GM18517 (cell line): Measurements from ENCODE around the gene KCNAB1.
"Not testable (repeated sequence)": the region's sequence is repeated elsewhere in the genome, so short reads cannot be mapped to it uniquely, and the experiment has no call there.

Experiments
- ATAC-seq: cut with Tn5 transposase; IDR thresholded peaks from one replicate; pipeline ENCODE4 v1.9.1; 2021; ENCODE audit warnings: mild to moderate bottlenecking, moderate library complexity; ENCODE audit not compliant: unreplicated experiment

Gene KCNAB1

DNA sequence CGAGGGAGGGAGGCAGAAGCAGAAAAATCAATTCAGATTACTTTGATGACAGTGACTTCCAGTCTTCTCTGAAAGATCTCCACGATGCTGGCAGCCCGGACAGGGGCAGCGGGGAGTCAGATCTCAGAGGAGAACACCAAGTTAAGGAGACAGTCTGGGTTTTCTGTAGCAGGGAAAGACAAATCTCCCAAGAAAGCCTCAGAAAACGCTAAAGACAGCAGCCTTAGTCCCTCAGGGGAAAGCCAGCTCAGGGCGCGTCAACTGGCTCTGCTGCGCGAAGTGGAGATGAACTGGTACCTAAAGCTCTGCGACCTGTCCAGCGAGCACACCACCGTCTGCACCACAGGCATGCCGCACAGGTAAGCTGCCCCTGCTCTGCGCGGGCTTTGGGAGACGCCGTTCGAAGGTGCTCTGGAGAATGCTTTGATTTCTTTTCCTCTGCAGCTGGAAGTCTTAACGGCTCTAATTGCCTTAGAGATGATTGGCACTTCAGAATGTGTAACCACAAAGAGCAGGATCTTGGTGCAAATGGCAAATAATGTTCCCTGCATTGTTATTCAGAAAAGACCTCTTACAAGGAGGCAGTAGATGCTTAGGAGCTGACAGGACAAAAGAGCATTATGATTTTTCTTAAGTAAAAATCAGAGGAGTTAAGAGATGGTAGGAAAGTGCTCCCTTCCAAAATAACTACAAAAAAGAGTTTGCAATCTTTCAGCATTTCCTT, at the start of gene KCNAB1:
TSS of gene KCNAB1 (plus strand) at position 51 of the 724 bp plus-strand sequence.
- ATAC-seq: no peak

DNA sequence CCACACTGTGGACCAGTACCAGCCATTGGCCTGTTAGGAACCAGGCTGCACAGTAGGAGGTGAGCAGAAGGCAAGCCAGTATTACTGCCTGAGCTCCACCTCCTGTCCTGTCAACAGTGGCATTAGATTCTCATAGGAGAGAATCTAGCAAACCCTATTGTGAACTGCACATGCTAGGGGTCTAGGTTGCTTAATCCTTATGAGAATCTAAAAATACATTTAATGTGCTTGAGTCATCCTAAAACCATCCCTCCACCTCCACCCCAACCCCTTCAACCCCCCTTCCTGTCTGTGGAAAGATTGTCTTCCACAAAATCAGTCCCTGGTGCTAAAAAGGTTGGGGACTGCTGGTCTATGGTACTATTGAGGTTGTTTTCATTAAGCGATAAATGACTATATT, 49.3 kb upstream of the KCNAB1 start:
- ATAC-seq: no peak

DNA sequence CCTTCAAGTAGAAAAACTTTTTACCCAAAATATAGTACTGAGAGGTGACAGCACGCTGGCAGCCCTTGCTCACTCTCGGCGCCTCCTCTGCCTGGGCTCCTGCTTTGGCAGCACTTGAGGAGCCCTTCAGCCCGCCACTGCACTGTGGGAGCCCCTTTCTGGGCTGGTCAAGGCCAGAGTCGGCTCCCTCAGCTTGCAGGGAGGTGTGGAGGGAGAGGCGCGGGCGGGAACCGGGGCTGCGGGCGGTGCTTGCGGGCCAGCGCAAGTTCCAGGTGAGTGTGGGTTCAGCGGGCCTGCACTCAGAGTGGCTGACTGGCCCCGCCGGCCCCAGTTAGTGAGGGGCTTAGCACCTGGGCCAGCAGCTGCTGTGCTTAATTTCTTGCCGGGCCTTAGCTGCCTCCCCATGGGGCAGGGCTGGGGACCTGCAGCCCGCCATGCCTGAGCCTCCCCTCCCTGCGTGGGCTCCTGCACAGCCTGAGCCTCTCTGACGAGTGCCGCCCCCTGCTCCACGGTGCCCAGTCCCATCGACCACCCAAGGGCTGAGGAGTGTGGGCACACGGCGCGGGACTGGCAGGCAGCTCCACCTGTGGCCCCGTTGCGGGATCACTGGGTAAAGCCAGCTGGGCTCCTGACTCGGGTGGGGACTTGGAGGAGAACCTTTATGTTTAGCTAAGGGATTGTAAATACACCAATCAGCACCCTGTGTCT, 47.3 kb upstream of the KCNAB1 start:
- not testable (repeated sequence) for ATAC-seq

DNA sequence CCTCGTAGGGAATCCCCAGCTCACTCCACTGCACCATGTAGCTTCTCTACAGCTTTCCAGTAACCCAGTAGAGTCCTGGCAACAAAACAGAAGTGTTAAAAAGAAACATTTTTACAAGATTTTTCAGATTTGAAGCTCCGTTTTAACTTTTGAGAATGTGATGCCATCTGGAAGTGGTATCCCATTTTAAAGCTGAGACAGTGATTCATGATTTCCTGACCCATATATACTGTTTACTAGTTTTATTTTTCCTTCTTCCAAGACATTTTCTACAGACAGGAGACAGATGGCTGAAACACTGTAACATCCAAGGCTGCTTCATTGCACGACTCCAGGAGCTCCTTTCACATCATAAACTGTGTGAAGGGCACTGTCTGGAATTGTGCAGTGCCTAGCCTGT, 30.3 kb upstream of the KCNAB1 start:
- no peak for ATAC-seq

DNA sequence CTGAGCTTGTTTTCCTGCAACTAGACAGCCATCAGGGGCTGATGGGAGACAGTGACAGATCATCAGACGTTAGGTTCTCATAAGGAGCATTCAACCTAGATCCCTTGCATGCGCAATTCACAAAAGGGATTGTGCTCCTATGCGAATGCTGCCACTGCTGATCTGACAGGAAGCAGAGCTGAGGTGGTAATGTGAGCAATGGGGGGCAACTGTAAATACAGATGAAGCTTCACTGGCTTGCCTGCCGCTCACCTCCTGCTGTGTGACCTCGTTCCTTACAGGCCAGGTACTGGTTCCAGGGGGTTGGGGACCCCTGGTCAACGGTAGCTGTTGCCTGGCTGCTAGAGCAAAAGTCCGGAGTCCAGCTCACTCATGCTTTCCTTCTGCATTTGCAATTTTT, 26.4 kb upstream of the KCNAB1 start:
- no peak for ATAC-seq

DNA sequence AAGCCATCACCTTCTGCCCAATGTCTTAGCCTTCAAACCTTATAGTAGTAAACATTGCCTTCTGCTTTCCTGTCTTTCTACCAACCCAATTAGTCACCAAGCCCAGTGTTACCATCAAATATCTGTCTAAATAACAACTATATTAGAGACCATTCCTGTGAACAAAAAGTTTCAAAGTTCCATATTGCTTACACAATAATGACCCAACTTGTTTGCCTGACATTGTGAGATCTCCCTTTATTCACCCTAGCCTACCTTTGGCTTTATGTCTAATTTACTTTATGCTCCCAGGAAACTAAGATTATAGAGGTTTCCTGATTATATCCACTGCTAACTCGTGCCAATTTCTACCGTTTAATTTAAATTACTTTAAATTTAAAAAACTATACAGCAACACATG, 26.0 kb upstream of the KCNAB1 start:
- ATAC-seq: no peak

DNA sequence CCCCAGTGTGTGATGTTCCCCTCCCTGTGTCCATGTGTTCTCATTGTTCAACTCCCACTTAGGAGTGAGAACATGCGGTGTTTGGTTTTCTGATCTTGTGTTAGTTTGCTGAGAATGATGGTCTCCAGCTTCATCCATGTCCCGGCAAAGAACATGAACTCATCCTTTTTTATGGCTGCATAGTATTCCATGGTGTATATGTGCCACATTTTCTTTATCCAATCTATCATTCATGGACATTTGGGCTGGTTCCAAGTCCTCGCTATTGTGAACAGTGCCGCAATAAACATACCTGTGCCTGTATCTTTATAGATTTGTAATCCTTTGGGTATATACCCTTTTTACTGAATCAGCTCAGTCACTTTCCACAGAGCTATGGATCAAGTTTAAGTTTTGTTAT, 24.7 kb upstream of the KCNAB1 start:
- ATAC-seq: not testable (repeated sequence)

DNA sequence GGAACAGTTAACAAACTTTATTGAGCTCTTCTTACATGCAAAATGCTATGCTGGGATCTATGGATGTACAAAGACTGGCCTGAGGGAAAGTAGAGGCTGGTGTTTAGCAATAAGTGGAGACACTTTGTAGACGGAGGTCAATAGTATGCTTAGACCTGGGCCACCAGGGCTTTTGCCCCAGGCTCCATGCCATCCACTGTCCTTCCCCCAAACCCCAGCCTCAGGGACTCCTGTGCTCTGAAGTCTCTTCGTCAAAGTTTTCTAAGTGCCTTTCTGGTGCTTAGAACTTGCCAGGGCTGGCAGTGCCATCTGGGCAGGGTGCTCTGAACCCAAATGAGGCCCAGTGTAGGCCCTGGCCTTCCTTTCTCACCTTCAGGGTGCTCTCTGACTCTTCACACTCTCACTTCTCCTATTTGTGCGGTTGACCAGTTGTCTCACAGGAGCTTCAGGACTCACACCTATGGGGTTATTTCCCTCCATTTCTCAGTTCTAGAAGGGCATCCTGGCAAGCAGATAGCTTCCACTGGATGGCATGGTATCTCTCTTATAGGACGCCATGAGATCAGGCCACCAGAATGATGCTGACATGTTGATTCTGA, 21.8 kb upstream of the KCNAB1 start:
- ATAC-seq: peak; percentile 56

DNA sequence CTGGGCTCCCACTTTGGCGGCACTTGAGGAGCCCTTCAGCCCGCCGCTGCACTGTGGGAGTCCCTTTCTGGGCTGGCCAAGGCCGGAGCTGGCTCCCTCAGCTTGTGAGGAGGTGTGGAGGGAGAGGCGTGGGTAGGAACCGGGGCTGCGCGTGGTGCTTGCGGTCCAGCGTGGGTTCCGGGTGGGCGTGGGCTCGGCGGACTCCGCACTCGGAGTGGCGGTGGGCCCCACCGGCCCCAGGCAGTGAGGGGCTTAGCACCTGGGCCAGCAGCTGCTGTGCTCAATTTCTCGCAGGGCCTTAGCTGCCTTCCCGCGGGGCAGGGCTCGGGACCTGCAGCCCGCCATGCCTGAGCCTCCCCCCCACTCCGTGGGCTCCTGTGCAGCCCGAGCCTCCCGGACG, 21.0 kb upstream of the KCNAB1 start:
- ATAC-seq: not testable (repeated sequence)

DNA sequence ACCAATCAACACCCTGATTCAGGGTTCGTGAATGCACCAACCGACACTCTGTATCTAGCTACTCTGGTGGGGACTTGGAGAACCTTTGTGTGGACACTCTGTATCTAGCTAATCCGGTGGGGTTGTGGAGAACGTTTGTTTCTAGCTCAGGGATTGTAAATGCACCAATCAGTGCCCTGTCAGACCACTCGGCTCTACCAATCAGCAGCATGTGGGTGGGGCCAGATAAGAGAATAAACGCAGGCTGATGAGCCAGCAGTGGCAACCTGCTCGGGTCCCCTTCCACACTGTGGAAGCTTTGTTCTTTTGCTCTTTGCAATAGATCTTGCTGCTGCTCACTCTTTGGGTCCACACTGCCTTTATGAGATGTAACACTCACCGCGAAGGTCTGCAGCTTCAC, 20.4 kb upstream of the KCNAB1 start:
- ATAC-seq: not testable (repeated sequence)

DNA sequence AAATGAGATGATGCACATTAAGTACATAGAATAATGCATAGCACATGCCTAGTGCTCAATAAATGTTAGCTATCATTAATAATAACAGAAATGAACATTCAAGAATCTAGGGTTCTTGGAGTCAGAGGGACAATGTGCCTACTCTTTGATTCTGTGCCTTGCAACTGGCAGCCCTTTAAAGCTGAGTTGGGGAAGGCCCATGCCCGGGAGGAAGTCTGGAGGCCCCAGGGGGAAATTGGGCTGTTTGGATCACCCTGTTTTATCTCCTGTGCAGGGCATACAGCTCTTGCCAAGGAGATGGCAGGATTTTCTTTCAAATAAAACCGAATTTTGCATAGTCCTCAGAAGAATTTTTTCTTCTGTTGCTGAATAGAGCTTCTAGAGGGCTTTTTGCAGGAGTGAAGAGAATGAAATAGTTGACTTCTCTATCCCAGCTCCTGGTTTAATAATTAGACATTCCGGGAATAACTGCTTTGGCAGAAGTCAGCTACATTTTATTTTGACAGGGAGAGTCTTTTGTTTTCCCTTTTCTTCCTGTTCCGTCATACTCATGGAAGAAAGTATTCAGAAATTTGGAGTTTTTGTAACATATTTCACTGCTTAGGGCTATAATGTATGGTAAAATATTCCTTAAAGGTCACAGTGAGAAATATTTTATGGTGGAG, 18.0 kb upstream of the KCNAB1 start:
- ATAC-seq: no peak

DNA sequence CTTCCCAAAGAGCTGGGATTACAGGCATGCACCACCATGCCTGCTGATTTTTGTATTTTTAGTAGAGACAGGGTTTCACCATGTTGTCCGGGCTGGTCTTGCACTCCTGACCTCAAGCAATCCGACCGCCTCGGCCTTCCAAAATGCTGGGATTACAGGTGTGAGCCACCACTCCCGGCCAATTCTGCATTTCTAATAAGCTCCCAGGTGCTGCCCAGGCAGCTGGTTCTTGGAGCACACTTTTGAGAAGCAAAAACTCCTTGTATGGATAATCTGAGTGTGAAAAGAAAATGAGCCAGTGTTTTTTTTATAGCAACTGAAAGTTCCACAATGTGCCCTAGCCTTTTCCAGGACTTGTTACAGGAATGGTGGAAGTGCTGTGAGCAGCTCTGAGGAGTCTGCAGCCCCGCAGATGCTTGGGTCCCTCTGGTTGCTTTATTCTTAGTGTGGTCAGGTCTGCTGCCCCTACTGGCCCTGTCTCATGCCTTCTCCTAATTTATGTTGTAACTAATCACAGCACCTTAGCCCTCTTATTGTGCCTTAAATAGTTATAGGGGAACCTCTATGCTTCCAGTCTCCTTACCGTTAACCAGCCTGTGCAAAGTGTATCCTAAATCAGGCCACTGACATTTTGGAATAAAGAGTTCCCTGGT, 13.5 kb upstream of the KCNAB1 start:
- ATAC-seq: no peak

DNA sequence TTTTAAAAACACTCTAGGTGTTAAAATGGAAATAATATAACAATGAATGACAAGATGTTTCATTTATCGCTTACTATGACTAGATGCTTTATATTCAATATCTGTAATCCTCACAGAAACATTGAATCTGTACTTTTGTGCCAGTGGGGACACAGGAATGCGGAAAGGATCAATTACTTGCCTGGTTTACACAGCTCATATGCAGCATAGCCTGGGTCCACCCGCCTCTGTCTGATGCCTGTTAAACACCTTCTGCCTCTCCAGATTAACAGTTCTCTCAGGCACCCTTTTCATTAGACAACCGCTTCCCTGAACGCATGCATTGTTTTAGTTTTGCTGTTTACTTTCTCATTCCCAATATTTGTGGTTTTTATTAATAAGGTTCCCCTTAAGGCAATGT, 12.9 kb upstream of the KCNAB1 start:
- ATAC-seq: no peak

DNA sequence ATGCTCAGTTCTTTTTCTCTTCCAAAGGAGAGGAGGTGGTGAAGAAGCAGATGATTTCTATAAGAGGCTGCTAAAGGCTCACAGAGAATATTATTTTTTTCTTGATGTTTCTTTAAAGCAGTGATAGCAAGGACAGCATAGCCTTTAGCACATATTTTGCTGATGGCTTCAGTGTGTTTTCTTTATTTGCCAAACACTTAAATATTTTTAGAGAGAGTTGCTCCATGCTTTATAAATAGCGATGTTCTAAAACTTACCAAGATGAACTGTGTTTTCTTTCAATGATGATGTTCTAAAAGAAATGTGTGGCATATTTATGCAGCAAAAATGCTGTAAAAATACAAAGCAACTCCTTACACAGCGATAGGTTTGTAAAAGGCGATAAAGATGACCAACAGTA, 11.8 kb upstream of the KCNAB1 start:
- no peak for ATAC-seq

DNA sequence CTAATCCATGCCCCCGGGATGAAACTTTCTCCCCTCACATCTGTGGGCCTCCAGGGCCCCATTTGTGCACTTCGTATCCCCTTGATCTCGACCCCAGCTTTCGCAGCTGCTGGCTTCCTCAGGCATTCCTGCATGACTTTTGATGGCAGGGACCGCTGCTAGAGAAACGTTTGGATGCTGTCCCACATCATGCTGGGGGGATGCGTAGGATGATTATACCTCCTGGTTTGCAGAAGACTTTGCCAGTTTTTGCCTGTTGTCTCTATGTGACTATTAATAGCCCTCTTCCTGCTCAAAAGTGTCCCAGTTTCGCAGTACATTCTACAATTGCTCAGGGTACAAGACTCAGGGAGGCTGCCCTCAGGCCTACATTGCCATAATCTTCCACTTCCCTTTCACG, 10.4 kb upstream of the KCNAB1 start:
- no peak for ATAC-seq

DNA sequence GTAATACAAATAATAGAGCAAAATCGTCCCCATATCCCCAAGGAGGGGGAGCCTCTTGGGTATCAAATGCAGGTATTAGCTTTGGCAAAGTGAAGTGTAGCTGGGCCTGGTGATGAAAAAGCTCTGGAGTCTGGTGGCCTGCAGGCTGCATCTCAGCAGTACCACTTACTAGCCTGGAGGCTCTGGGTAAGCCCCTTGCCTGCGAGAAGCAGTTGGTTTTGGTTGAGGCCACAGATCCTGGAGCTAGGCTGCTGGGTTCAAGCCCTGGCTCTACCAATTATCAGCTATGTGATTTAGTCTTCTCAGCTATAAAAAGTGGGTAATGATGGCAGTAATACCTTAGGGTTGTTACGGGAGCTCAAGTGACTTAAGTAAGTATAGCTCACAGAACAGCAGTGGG, 6.1 kb downstream of the KCNAB1 start:
- no peak for ATAC-seq

DNA sequence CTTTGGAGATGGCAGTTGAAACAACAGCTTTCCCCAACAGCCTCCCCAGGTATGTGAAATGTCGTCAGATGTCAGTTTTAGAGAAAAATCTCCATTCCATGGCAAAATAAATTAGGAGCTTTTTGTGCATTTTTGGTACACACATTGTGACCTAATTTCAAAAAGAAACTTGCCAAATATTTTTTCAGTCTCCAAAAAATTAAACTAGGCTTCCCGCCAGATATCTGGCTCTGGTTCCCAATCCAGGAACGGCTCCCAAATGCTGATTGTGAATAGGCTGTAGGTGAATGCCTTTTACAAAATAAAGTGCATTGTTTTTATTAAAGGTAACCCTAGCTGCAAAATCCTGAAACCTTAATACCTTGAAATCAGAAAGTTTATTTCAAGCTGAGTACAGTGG, 10.9 kb downstream of the KCNAB1 start:
- ATAC-seq: no peak

DNA sequence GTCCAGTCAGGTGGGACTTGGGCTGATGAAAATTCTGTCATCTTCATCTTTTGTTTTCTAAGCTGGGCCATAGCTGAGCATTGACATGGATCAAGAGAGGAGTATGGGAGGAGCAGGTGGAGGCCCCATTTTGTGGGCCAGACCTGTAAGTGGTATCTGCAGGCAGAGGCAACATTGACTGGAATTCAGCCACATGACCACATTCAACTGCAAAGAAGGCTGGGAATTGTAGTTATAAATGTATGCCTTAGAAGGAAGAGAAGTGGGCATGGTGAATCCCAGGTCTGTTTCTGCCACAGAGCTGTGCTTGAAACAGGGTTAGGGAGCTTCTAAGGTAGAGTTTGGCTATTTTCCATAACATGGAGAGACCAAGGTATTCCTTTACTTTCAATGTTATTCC, 11.4 kb downstream of the KCNAB1 start:
- ATAC-seq: no peak

DNA sequence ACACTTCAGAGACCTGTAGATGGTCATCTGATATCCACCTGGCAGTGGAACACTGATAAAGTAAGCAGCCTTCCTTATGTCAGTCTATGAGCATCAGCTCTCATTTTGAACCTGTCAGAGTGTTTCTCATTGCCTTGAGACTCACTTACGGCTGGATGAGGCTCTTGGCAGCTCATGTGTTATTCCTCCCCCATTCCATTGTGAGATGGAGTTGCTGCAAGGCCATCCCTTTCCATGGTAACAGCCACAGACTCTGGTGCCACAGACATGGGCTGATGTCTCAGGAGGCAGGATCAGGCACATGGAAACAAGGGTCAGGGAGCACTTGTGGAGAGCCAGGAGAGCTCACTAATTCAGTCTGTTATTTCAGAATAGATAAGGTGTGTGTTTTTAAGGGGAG, 11.9 kb downstream of the KCNAB1 start:
- no peak for ATAC-seq

DNA sequence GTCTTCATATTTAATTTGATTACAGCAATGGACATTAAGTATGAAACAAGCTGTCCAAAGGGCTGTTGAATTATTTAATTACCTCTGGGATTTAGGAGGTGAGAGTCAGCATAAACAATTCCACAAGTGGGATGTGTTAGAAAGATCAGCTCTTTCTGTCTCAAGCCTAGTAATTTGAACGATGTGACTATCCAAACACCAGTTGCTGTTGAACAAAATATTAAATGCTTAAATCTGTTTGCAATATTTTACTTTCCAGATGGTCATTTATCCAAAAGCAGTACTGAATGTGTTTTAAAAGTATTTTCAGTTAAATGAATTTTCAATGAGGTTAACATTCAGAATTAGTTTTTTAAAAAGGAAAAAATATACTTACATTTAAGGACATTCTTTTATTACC, 12.7 kb downstream of the KCNAB1 start:
- no peak for ATAC-seq

DNA sequence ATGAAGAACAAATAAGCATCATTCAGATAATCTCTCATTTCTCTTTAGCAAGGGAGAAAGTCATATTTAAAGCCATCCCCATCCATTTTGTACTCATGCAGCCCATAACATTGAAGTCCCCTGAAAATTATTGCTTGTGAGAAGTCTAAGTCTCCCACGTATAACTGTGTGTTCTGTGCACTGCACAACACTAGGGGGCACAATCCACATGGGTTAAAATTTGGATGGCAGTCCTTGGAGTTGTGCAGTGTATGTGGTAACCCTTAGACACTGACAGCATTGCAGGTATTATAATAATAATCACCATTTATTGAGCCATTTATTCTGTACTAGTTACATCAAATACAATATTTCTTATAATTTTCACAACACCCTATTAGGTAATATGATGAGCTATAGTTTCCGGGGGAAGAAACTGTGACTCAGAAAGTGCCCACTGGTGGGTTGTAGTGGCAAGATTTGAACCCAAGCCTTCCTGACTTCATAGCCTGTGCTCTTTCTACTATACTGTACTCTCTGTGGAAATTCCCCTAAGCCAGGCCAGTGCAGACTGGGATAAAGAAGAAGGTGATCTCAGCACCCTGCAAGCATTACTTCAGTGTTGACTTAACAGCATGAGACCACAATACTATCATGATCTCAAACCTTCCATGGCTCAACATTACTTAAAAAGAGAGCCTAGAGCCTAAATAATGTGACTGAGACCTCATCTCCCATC, 15.7 kb downstream of the KCNAB1 start:
- no peak for ATAC-seq
